AG09319 (cell line): Measurements from ENCODE around the gene SRD5A1.

Experiments used
- DNase-seq: peaks from one replicate; pipeline ENCODE4 v3.0.0-alpha.2; 2010; ENCODE audit warnings: low read depth; ENCODE audit errors: extremely low read depth
- TF ChIP-seq, protein P1 (sequence below): IDR thresholded peaks from 2 replicates; pipeline ENCODE4 v1.5.1; 2011; ENCODE audit warnings: low read depth, mild to moderate bottlenecking, inconsistent platforms, low read length, moderate library complexity

The SRD5A1 gene

DNA sequence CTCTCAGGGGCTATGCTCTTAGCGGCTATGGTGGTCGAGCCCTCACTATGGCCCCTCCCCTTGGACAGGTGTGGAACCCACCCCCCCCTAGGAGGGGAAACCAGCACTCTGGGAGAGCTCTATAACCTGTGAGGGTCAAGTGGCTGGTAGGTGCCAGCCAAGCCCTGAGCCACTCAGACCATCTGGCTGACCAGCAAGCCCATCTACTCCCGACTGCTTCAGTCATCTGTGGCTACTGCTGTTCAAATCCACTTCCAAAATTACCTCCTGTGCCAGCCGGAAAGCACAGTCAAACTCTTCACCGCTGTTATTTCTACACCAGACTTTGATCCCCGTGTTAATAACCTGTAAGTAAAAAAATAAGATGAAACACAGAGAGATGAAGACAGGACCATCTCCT, 28.9 kb upstream of the SRD5A1 start:
- TF ChIP-seq, protein P1, sequence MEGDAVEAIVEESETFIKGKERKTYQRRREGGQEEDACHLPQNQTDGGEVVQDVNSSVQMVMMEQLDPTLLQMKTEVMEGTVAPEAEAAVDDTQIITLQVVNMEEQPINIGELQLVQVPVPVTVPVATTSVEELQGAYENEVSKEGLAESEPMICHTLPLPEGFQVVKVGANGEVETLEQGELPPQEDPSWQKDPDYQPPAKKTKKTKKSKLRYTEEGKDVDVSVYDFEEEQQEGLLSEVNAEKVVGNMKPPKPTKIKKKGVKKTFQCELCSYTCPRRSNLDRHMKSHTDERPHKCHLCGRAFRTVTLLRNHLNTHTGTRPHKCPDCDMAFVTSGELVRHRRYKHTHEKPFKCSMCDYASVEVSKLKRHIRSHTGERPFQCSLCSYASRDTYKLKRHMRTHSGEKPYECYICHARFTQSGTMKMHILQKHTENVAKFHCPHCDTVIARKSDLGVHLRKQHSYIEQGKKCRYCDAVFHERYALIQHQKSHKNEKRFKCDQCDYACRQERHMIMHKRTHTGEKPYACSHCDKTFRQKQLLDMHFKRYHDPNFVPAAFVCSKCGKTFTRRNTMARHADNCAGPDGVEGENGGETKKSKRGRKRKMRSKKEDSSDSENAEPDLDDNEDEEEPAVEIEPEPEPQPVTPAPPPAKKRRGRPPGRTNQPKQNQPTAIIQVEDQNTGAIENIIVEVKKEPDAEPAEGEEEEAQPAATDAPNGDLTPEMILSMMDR: no peak
- DNase-seq: no peak

DNA sequence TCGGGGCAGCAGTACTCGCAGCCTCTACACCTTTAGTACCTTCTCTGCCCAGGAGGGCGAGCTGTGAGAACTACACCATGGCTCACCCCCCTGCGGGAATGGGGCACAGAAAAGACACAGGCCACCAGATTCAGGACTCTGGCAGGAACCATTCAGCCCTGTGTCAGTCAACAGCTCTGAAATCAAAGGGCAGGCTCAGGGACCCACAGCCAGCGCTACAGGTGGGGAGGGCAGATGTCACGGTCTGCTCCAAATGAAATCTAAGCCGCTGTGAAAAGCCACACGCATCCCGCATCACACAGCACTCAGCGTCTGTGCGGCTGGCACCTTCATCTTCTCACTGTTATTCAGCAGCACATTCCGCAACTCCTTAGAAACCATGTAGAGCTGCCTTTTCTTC, 28.3 kb upstream of the SRD5A1 start:
- TF ChIP-seq, protein P1: no peak

DNA sequence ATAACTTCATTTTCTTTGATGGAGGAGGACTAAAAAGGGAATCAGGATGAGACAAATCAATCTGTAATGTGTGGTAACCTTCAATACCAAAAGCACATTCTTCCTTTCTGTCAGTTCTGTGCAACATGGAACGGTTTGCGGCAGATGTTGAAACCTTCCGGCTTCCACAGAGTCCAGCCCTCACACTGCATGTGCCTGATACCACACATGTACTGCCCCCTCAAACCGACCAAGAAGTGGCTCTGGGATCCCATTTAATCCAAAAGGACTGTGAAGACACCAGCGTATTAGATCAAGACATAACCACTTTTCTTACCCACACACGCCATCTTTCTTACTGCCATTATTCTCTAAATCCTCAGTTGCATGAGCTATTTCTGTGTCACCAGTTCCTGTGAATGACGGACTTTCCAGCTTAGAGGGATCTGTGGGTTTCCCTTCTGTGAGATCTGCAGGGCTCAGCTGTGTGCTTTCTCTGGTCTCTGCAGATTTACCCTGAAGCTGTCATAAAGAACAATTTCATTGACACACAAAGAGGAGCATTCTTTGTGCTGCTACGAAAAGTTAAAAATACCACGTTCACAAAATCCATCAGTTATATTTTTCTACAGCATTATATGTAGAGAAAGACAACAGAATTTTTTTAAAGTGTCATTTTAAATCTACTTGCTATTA, 26.2 kb upstream of the SRD5A1 start:
- TF ChIP-seq, protein P1: no peak
- DNase-seq: no peak

More for the DNA sequence above, 28.3 kb upstream of the SRD5A1 start:
- no peak for DNase-seq

DNA sequence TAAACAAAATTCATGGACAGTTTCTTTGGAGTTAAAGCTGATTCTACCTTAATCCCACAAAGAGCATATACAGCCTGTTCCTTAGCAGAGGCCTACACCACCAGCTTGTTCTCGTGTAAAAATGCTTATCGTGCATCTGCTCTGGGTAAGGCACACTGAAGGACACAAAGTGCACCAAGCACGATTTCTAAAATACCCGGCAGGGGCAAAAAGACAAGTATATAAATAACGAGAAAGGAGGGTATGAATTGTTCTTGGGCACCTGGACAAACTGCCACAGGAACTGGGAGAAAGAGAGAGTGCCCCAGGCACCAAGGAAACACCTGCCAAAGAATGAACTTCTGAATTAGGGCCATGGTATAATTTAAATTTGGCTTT, 25.7 kb upstream of the SRD5A1 start:
- DNase-seq: no peak
- TF ChIP-seq, protein P1: no peak

DNA sequence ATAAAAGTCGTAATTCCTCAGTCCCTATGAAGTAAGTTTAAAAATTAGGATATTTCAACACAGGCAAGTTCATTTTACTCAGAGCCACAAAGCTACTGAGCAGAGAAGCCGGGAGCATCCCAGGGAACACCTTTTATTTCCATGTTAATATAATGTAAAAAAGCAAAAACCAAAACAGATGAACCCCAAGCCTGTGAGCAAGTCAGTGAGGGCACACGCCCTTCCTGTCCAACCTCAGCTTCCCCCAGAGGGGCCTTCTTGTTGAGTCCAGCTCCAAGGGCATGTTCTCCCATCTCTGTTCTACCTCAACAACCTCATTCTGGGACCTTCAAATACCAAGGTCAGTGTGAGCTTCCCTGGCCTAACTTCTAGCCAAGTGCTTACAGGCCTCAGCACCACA, 25.2 kb upstream of the SRD5A1 start:
- no peak for DNase-seq
- TF ChIP-seq, protein P1: no peak

DNA sequence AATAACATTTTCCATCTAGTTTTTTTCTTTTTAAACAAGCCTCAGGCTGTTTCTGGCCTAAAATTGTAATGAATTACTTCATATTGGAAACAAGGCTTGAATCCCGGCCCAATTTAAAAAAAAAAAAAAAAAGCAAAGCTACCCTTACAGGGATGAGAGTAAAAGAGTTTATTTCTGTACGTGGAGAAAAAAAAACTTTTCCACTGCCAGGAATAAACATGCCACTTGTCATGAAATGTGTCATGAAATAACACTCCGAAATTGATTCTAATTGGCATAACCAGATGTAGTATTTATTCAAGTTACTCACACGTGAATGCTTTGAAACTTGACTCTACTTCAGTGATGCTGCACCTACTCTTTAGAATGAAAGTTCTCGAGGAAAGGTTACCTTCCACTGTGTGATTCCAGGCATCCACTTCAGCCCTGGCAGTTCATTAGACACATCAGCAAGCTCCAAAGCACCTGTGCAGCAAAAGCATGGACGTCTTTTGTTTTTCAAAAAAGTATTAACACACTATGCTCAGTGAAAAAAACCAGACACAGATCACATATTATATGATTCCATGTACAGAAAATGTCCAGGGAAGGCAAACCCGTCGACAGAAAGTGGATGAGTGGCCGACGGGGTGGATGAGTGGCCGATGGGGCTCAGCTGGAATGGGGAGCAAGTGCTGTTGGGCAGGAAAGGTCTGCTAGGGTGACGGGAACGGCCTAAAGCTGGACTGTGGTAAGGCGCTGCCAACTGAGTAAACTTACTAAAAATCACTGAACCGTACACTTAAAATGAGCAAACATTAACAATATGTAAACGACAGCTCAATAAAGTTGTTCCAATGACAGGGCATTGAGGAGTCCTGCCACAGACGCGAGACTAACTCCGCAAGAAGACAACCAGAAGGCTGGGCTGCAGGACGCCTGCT, 21.6 kb upstream of the SRD5A1 start:
- DNase-seq: no peak

More for the DNA sequence above, 21.6 kb upstream of the SRD5A1 start:
- TF ChIP-seq, protein P1: no peak
